PFSK-1 (cell line): ENCODE results near the gene LILRB1.

Experiments
- FOXP2 ChIP-seq: optimal IDR thresholded peaks from 2 replicates; pipeline ENCODE3; 2011; ENCODE audit warnings: borderline replicate concordance, control low read depth, inconsistent platforms; ENCODE audit not compliant: insufficient read depth; ENCODE audit errors: extremely low read length, extremely low read depth
- POLR2AphosphoS5 ChIP-seq: IDR thresholded peaks from 2 replicates; pipeline ENCODE4 v1.6.1; 2012; ENCODE audit warnings: low read depth, mild to moderate bottlenecking, control low read depth, low read length, moderate library complexity
- REST ChIP-seq, 2 experiments: IDR thresholded peaks; 2 replicates each; pipeline versions ENCODE4 v1.6.1 to v1.8.0; 2011 to 2012; ENCODE audit warnings: low read depth in 2 of 2, low read length in 2 of 2, control low read depth in 1 of 2, inconsistent platforms in 1 of 2, mild to moderate bottlenecking in 1 of 2, moderate library complexity in 1 of 2; ENCODE audit not compliant: insufficient read depth in 1 of 2
- SIN3A ChIP-seq: IDR thresholded peaks from 2 replicates; pipeline ENCODE4 v1.6.1; 2012; ENCODE audit warnings: mild to moderate bottlenecking, low read length, moderate library complexity, borderline replicate concordance; ENCODE audit not compliant: insufficient read depth
- TAF1 ChIP-seq: IDR thresholded peaks from 2 replicates; pipeline ENCODE4 v1.6.1; 2012; ENCODE audit warnings: low read length, control low read depth, borderline replicate concordance; ENCODE audit not compliant: insufficient read depth

Gene LILRB1

GRCh38 chr19:54608792-54609191 lies 21.5 kb upstream of the LILRB1 start:
- TF ChIP-seq SIN3A (no peak), FOXP2 (no peak), POLR2AphosphoS5 (no peak), REST (IDR thresholded peaks at IDR 0.05; ENCODE audit: insufficient read depth in 1 of 2, low read depth in 2 of 2, low read length in 2 of 2) (no peak)

- TF ChIP-seq POLR2AphosphoS5: no peak
- TF ChIP-seq FOXP2: no peak
- no peak for TF ChIP-seq TAF1
Observed at GRCh38 chr19:54609356-54609791, 20.9 kb upstream of the LILRB1 start.

GRCh38 chr19:54612428-54612827 lies 17.9 kb upstream of the LILRB1 start:
- no peak for TF ChIP-seq POLR2AphosphoS5
- TF ChIP-seq FOXP2: no peak
- TF ChIP-seq SIN3A: no peak
- TF ChIP-seq TAF1: no peak
- no peak for TF ChIP-seq REST (IDR thresholded peaks at IDR 0.05; ENCODE audit: insufficient read depth in 1 of 2, low read depth in 2 of 2, low read length in 2 of 2)

- no peak for TF ChIP-seq SIN3A
Observed at GRCh38 chr19:54614726-54615125, 15.6 kb upstream of the LILRB1 start.

GRCh38 chr19:54616057-54616456 lies 14.2 kb upstream of the LILRB1 start:
- no peak for TF ChIP-seq FOXP2
- TF ChIP-seq TAF1: no peak
- TF ChIP-seq POLR2AphosphoS5: no peak
- TF ChIP-seq SIN3A: no peak
- TF ChIP-seq REST (IDR thresholded peaks at IDR 0.05; ENCODE audit: insufficient read depth in 1 of 2, low read depth in 2 of 2, low read length in 2 of 2): no peak

GRCh38 chr19:54616821-54617560 lies 13.3 kb upstream of the LILRB1 start:
- TF ChIP-seq SIN3A (no peak), POLR2AphosphoS5 (no peak), REST (IDR thresholded peaks at IDR 0.05; ENCODE audit: insufficient read depth in 1 of 2, low read depth in 2 of 2, low read length in 2 of 2) (no peak), TAF1 (no peak), FOXP2 (no peak)
